ENCODE measurements around the gene RELN.

RELN gene

GRCh38 chr7:103686064-103686463, 303.4 kb downstream of the RELN start:
- DNase-seq (ENCODE audit: low read depth, low spot score): no peak

GRCh38 chr7:103685646-103686045, 303.8 kb downstream of the RELN start:
- no peak for DNase-seq (ENCODE audit: low read depth, low spot score)

DNA sequence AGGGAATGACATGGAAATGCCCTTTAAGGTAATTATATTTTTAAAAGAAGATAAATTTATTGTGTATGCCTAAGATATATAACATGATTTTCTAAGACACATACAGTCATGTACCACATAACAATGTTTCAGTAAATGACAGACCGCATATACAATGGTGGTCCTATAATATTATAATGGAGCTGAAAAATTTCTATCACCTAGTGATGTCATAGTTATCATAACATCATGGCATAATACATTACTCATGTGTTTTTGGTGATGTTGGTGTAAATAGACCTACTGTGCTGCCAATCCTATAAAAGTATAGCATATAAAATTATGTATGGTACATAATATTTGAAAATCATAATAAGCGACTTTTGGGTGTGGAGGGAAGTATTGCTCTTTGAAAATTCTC, 306.1 kb downstream of the RELN start:
- DNase-seq (ENCODE audit: low read depth, low spot score): no peak

- no peak for DNase-seq (ENCODE audit: low read depth, low spot score)
Observed at GRCh38 chr7:103680161-103681144, 309.0 kb downstream of the RELN start.

- DNase-seq (ENCODE audit: low read depth, low spot score): no peak
Observed at GRCh38 chr7:103679151-103680132, 310.0 kb downstream of the RELN start.

DNA sequence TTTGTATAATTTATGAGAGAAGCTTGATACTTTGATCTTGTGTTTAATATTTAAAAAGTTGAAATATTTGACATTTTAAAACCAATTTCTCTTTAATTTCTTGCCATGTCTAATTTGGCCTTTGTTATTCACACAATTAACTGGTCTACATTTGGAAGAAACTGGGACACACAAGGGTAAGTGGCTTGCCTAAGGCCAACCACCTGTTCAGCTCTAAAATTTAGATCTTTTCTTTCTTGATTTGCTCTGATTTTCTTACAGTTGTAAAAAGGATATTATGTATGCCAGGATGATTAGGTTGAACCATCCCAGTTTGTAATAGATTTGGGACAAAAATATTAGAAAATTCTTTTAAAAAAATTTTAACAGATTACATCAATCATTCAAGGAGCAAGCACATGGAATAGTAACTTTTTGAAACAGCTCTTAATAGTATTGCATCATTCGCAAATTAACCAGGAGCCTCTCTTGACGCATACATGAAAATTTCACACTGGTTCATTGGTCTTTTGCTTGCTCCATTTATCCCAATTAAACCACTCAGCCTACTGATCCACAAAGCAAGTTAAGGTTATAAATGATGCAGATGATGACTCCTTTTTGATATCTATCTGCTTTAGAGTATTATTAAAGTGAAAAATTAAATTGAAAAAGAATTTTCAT, 321.0 kb downstream of the RELN start:
- no peak for DNase-seq (ENCODE audit: low read depth, low spot score)

GRCh38 chr7:103666326-103666725, 323.1 kb downstream of the RELN start:
- no peak for DNase-seq (ENCODE audit: low read depth, low spot score)

GRCh38 chr7:103664577-103664976, 324.9 kb downstream of the RELN start:
- DNase-seq (ENCODE audit: low read depth, low spot score): no peak

GRCh38 chr7:103660455-103661371, 328.7 kb downstream of the RELN start:
- no peak for DNase-seq (ENCODE audit: low read depth, low spot score)

DNA sequence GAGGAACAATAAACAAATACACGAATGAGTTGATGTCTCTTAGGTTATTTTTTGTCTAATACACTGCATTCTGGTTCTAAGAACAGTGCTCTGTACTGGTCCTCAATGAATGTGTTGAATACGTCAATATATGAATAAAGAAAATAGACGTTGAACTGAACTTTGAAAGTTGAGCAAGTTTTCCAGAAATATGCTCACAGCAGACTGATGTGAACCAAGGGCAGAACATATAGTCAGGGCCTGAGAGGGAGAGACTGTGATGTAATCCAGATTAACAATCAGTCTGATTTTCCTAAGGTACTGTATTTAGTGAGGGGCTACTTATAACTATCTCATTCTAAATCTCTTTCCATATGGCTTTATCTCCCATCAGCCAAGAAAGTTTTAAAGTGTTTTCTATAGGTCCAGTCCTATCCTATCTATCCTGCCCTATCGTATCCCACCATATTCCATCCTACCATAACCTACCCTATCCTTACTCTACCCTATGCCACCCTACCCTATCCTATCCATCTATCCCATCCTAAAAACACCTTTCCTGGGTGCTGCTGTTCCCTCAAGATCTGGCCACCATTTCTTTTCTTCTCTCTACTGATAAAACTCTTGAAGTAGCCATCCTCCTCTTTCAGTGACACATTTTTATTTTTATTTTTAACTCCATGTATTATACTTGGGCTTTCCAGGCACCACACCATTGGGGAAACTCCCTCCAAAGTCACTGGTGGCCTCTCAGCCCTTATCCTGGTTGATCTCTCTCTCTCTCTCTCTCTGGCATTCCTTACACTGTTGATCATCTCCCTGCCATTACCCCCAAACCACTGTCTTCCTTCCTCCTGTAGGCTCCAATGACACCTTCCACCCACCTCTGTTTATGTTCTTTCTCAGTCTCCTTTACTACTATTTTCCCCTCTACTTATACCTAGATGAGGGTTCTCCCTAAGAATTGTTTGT, 331.1 kb downstream of the RELN start:
- DNase-seq (ENCODE audit: low read depth, low spot score): no peak

GRCh38 chr7:103657474-103657894, 332.0 kb downstream of the RELN start:
- DNase-seq (ENCODE audit: low read depth, low spot score): no peak

DNA sequence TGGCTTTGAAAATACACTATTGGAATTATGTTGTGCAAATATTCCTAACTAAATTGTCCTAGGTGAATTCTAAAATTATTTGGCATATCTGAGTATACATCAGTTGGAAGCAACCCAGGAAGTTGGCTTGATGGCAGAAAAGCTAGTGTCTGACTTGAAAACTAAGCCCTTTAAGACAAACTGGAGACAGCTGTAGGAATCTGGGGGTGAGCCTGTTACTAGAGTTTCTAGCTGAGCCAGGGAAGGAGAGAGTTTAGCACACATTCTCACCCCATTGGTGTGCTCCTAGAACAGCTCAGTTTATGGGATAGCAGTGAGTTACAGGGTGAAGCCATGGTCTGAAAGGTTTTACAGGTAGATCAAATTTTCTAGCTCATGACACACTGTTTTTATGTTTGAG, 333.2 kb downstream of the RELN start:
- no peak for DNase-seq (ENCODE audit: low read depth, low spot score)

DNA sequence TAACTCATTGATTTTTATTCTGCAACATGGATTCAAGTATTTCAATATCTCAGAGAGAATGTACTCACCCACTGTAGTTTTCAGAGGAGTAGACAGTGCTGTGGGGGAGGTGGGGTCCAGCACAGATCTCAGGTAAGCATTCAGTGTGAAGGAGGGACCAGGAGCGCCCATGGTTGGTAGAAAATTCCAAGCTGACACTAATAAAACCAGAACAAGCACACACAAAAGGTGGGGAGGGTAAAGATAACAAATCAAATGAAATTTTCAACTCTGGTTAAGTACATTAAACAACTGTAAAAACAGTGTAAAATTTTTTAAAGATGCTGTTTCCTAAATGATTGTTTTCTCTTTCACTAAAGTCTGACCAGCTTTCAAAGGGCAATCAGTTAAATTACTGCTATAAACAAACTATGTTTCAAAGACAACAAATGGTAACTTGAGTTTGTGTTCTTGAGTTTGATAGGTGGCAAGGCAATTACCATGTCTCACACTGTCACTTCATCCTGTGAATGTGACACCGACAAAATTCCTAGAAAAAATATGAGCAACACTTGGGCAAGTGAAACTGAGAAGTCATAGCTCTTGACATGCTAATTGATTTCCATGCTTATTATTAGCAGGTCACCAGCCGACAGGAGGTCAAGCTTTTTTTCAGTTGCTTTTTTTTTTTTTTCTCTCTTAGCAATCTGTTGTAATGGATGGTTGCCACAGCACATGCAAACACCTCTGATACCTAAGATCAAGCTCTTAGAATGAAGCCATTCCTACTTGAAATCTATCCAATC, 337.7 kb downstream of the RELN start:
- no peak for DNase-seq (ENCODE audit: low read depth, low spot score)

DNA sequence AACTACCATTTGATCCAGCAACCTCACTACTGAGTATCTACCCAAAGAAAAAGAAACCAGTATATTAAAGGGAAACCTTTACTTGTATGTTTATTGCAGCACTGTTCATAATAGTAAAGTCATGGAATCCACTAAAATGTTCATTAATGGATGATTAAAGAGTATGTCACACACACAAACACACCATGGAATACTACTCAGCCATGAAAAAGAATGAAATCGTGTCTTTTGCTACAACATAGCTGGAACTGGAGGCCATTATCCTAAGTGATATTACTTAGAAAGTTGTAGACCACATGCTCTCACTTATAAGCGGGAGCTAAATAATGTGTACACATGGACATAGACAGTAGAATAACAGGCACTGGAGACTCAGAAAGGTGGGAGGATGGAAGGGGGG, 340.4 kb downstream of the RELN start:
- DNase-seq (ENCODE audit: low read depth, low spot score): no peak

DNA sequence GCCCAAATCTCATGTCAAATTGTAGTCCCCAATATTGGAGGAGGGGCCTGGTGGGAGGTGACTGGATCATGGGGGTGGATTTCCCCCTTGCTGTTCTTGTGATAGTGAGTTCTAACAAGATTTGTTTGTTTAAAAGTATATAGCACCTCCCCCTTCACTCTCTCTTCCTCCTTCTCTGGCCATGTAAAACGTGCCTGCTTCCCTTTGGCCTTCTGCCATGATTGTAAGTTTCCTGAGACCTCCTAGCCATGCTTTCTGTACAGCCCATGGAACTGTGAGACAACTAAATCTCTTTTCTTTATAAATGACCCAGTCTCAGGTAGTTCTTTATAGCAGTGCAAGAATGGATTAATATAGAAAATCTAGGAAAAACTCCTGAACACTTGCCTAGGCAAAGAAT, 341.3 kb downstream of the RELN start:
- DNase-seq (ENCODE audit: low read depth, low spot score): no peak

DNA sequence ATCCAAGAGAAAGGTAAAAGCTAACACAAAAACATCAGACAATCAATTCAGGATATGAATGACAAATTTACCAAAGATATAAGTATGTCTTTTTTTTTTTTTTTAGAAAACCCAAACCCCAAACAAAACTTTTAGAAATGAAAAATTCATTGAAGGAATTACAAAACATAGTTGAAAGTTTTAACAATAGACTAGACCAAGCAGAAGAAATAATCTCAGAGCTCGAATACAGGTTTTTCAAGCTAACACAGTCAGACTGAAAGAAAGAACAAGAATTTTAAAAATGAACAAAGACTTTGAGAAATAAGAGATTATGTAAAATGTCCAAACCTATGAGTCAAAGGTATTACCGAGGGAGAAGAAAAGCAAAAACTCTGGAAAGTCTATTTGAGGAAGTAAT, 345.1 kb downstream of the RELN start:
- no peak for DNase-seq (ENCODE audit: low read depth, low spot score)

GRCh38 chr7:103640031-103640779, 349.3 kb downstream of the RELN start:
- DNase-seq (ENCODE audit: low read depth, low spot score): no peak

DNA sequence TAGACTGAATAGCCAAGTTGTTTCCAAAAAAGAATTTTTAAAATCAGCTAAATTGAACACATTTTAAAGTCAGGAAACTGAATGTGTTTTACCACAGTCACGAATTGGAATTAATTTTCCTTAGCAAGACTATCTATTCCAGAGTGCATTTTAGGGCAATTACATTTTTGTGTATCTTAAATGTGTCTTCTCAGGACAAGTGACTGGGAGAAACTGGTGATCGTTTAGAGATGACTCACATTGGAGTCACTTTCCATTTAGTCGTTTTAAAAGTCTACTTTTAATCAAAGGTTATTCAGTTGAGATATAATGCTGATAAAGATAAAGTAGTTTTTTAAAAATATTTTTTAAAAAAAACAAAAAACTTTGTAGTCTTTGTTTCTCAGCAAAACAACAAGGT, 351.7 kb downstream of the RELN start:
- no peak for DNase-seq (ENCODE audit: low read depth, low spot score)
